Measurements from ENCODE around the gene CHST3.
A peak's percentile ranks its signal among the peaks of the same experiment; 100 is the strongest.
"Not testable (repeated sequence)": the region's sequence is repeated elsewhere in the genome, so short reads cannot be mapped to it uniquely, and the experiment has no call there.

The CHST3 gene

DNA sequence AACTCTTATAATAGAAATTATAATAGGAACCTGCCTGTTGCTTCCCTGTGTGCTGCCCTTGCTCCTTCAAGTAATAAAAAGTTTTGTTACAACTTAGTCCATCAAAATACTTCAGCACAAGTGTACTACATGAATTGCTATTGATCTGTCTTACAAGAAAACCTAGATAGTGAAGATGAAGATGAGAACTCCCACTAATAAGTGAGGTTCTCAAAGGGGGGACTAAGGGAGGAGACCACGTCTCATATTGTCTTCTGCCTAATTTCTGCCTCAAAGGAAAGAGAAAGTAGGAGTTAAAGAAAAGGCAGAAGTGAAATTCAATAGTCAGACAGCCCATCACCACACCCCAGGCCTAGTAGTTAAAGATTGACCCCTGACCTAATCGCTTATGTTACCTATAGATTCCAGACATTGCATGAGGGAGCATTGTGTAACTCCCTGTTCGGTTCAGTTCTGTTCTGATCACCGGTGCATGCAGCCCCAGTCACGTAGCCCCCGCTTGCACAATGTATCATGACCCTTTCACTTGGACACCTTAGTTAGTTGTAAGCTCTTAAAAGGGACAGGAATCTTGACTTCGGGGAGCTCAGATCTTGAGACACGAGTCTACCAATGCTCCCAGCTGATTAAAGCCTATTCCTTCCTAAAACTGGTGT, 18.2 kb upstream of the CHST3 start:
- DNase-seq (ENCODE audit: low read depth, low spot score), result no peak
- H3K4me3 ChIP-seq (ENCODE audit: low read length), result no peak overlapping the region

DNA sequence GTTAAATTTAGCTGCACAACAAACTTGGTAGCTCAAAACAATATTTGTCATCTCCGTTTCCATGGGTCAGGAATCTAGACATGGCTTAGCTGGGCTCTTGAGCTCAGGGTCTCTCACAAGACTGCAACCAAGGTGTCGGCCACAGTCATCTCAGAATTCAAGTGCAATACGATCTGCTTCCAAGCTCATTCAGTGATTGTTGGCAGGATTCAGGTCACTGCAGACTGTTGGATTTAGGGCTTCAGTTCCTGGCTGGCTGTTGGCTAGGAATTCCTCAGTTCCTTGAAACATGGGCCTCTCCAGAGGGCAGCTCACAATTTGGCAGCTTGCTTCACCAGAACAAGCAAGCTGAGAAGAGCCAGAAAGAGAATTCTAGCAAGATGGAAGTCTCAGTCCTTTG, 17.5 kb upstream of the CHST3 start:
- no peak overlapping the region for H3K4me3 ChIP-seq (ENCODE audit: low read length)
- no peak for DNase-seq (ENCODE audit: low read depth, low spot score)

DNA sequence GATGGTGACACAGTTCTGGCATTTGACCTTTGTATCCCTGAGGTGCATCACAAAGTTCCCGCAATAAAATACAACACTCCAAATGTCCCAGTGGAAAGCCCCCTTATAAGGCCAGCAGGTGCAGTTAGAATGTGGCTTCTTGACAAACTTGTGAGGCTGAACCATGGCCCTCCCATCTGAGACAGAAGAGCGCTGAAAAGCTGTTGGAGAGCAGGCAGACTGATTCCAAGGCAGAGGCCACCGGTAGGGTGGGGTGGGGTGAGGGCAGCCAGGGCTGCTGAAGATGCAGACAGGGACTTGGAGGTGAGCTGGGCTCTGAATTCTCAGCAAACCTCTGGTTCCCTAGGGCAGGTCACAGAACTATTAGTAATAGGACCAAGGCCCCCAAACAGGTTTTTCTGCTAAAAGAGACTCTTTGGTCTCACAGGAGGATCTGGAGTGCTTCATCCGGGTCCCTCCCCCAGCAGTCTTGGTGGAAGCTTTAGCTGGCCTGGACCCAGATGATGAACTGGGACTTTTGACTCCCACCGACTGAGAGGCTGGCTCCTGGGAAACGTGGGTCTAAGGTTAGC, 15.6 kb upstream of the CHST3 start:
- H3K4me3 ChIP-seq (ENCODE audit: low read length), result no peak overlapping the region
- DNase-seq (ENCODE audit: low read depth, low spot score), result no peak

DNA sequence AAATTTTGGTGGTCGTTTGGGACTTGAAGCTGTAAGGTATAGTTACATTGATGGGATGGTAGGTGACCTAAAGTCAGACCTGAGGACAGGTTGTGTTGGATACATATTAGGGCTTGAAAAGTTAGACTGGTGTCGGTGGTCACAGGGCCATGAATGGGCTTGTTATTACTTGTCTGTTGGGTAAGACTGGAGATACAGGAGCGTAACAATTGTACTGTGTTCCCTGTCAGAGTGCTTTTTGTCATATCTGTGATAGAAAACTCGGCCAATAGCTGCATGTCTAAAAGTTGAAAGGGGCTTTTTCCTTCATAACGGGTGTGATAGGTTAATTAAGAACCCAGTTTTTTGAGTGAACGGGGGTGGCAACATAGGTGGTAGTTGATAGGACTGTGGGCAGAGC, 13.5 kb upstream of the CHST3 start:
- H3K4me3 ChIP-seq (ENCODE audit: low read length), result no peak overlapping the region
- DNase-seq (ENCODE audit: low read depth, low spot score), result no peak

DNA sequence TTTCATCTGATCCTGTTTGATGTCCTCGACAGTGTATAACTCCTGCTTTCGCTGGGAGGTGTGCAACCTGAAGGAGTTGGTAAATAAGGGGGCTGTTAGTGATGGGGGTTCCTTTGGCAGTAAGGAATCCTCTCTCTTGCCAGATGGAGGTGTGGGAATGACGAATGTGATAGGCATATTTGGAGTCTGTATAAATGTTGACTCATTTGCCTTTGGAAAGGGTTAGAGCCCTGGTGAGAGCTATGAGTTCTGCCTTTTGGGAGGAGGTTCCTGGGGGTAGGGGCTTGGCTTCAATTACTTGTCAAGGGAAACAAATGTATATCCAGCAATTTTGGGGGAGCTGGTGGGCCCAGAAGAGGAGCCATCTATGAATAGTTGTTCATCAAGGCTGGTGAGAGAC, 11.4 kb upstream of the CHST3 start:
- no peak for DNase-seq (ENCODE audit: low read depth, low spot score)
- no peak overlapping the region for H3K4me3 ChIP-seq (ENCODE audit: low read length)

DNA sequence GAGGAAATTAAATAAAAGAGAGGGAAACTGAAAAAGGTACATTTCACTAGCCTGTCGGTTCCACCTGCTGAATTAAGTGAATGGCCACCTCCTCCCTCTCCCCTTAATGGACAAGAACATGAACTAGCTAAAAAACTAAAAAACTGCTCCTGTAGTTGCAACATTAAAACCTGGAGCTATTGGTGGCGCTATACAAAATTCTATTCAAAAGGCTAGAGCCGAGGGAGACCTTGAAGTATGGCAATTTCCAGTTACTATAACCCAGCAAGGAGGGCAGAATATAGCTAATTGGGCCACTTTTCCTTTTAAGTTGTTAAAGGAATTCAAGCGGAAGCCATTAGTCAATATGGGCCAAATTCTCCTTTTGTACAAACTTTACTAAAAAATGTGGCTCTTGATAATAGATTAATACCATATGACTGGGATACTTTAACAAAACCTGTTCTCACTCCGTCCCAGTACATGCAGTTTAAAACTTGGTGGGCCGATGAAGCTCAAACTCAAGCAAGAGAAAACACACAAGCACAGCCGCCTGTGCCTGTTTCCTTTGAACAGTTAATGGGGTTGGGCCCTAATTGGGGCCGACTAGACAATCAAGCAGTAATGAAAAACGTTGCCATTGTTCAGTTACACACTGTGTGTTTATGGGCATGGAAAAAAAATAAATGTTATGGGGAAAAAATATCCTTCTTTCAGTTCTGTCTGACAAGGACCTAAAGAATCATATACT, 6.5 kb upstream of the CHST3 start:
- no peak overlapping the region for H3K4me3 ChIP-seq (ENCODE audit: low read length)
- DNase-seq (ENCODE audit: low read depth, low spot score), result no peak

DNA sequence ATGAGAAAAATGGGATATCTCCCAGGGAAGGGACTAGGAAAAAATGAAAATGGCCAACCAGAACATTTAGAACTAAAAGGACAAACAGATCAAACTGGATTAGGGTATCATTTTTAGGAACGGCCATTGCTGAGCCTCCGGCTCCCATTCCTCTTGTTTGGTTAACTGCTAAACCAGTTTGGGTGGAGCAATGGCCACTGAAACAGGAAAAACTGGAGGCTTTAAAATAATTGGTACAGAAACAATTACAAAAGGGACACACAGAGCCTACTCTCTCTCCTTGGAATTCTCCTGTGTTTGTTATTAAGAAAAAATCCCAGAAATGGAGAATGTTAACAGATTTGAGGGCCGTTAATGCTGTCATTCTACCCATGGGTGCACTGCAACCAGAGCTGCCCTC, 4.7 kb upstream of the CHST3 start:
- H3K4me3 ChIP-seq (ENCODE audit: low read length), result no peak overlapping the region
- DNase-seq (ENCODE audit: low read depth, low spot score), result no peak

DNA sequence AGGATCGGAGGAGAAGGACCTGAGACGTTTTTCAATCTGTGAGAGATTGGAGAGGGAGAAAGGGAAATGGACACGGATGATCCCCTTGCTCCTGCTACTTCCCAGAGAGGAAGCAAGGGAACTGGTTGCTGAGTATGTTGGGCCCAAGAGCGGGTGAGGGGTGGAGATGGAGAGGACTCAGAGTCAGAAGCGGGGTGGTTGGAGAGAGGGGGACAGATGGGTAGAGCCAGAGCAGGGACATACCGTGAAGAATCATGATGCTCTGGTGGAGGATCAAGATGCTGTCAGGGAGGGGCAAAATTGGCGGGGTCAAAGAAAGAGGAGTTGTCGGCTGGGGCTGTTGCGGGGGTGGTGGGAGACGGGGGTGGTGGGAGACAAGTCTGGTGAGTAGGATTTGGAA, 2.4 kb upstream of the CHST3 start:
- no peak overlapping the region for H3K4me3 ChIP-seq (ENCODE audit: low read length)
- no peak for DNase-seq (ENCODE audit: low read depth, low spot score)

DNA sequence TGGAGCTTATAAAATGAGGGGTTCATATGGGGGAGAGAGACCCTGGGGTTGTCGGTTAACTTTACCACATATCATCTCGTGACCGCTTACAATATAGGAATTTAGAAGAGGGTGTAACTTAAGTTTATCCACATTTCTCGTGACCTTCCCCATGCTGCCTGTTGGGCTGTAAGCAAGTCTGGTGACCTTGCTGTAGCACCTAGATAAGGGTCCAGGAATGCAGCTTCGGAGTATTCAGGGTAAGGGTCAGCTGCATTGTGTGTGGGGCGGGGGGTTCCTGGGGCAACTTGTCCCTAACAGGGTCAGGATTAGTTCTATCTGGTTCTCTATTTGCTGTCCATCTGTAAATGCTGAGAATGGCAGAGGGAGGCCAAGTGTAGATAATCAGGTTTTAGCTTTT, 1.3 kb upstream of the CHST3 start:
- no peak overlapping the region for H3K4me3 ChIP-seq (ENCODE audit: low read length)
- no peak for DNase-seq (ENCODE audit: low read depth, low spot score)

DNA sequence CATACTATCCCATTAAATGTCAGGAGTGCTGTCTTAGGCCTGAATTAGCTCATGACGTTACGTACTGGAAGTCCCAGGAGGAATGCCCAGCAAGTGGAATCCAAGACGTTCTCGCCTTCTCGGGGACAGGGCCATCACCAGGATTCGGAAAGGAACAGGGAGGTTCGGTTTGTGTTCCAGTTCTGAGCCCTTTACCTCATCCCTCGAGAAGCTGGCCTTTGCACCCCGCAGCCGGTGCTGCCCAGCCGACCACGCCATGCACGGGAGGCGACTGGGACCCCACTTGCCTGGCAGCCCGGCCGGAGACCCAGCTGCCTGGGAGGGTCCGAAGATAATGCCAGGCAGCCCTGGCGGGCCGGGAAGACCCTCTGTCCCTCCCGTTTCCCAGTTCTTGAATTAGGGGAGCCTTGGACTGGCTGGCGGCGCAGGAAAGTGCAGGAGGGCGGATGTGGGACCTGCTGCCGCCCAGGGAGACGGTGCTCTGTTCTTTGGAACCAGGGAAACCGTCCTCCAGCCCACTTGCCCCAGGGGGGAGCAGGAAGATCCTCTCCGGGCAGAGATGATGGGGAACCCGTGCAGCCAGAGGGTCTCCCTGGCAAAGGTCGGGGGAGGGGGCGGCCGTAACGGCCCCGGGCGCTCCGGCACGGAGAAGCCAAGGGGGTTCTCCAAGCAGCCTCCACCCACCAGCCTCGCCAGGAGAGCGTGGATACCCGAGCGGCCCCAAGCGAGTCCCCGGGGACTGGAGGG, 671 bp upstream of the CHST3 start:
- no peak for DNase-seq (ENCODE audit: low read depth, low spot score)
- no peak overlapping the region for H3K4me3 ChIP-seq (ENCODE audit: low read length)

DNA sequence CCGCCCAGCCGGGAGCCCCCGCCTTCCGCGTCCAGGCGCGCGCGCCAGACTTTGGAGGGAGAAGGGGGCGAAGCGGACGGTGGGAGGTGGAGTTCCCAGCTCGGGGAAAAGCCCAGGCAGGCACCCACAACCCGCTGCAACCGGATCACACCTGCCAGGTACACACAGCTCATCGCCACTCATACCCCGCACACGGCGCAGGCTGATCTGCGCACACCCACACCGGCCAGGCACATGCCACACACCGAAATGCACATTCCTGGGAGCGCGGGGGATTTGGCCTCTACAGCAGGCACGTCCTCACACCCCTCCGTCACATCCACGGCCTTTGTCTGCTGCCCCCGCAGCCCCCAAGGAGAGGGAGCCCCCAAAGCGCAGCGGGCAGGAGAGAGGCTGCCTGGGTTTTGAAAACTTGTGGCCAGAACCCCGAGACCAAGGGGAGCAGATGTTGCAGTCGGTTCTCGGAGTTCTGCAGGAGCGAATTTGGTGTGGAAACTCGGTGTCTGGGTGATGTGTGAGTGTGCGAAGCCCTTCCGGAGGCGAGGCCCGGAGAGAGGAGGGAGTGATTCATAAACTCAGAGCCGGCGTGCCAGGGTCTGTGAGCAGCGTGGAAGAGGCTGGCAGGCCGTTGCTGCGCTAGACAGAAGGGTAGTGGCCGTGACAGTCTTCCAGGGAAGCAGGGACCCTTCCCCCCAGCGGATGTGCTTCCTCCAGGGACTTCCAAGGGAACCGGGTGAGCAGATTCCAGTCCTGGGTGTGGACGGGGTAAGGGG, 734 bp downstream of the CHST3 start:
- H3K4me3 ChIP-seq (ENCODE audit: low read length), result no peak overlapping the region
- no peak for DNase-seq (ENCODE audit: low read depth, low spot score)

DNA sequence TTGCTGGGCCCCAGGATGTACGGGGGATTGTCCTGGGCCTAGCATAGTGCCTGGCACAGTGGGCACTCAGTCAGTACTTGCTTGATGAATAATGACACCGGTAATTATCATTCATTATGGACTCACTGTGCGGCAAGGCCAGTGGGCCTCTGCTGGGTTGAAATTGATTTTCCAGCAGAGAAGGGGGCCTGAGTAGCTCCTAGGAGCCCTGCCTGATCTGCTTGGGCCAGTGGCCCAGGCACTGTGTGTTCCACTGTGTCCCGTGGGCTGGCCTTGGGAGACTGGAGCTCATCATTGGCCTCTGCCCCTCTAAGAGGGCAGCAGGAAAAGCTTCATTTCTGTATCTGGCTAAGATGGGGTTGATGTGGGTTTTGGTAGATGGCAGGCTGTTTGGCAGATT, 1.4 kb downstream of the CHST3 start:
- no peak overlapping the region for H3K4me3 ChIP-seq (ENCODE audit: low read length)
- DNase-seq (ENCODE audit: low read depth, low spot score), result no peak

DNA sequence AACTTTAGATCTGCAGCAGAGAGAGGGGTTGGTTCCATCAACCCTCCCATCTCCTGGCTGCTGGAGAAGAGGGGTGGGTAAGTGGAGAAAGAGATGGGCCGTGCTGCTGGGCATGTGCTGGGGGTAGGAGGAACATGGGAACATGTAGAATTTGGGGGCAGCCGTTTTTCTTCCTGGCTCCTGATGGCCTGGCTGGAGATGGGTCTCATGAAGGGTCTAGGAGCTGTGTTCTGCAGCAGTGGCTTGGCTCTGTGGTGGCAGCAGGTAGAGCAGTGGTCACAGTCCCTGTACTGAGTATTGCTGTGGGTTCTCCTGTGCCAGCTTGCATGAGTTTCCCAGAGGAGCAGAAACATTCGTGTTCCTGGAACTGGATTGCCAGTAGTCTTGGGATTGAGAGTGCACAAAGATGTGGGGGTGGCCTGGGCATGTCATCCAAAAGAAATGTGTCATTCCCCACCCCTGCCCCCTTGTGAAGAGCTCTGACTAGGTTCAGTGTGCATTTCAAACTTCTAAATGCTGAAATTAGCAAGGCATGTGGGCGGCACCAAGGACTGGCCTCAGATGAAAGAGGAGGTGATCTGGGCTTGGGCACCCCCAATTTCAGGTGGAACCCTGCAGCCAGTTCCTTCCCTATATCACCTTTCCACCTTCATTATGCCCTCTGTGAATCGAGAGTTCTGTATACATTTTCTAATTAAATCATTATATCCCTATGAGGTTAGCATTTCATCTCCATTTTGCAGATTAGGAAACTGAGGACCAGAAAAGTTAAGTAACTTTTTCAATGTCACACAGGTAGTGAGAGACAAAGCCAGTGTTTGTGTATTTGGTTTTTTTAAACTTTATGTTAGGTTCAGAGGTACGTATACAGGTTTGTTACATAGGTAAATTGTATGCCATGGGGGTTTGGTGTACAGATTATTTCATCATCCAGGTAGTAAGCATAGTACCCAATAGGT, 2.1 kb downstream of the CHST3 start:
- DNase-seq (ENCODE audit: low read depth, low spot score), result no peak
- no peak overlapping the region for H3K4me3 ChIP-seq (ENCODE audit: low read length)

DNA sequence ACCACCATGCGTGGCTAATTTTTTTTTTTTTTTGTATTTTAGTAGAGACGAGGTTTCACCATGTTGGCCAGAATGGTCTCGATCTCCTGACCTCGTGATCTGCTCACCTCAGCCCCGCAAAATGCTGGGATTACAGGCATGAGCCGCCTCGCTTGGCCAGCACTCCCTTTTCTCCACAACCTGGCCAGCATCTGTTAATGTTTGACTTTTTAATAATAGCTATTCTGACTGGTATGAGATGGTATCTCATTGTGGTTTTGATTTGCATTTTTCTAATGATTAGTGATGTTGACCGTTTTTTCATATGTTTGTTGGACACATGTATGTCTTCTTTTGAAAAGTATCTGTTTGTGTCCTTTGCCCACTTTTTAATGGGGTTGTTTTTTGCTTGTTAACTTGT, 3.8 kb downstream of the CHST3 start:
- not testable (repeated sequence) for H3K4me3 ChIP-seq (ENCODE audit: low read length); DNase-seq (ENCODE audit: low read depth, low spot score)

DNA sequence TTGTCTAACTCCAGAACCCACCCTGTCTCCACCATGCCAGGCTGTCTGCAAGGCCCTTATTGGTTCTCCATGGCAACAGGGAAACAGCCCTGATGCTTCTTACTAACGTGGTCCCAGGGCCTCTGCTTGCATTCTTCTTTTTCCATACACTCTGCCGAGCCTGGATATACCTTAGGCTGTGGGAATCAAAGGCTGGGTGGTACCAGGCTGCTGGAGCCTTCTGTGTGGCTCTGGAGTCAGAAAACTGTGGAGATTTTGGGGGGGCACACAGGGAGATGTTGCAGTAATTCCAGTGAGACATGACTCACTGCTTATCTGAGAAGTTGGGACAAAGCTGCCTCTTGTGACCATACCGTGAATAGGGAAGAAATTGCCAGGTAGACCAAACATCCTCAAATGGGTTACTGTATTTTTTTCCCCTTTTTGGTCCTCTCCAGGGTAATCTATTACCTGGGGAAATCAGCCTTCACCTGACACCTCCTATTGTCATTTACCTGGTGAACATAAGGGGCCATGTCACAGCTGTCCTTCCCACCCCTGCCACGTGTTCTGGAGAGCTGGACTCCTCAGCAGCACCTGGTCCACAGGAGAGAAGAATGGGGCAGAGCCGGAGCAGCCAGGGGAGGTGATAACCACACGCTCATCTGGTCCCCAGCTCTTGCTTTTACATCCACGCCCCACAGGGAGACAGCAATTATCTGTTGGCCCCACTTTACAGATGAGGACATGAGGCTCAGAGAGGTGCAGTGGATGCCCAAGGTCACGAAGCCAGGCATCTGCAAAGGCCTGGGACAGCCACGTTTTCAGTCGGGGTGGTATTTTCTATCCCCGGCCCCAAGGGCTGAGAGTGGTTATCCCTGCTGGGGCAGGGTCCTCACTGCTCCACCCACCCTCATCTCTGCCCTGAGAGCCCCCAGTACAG, 4.6 kb downstream of the CHST3 start:
- no peak overlapping the region for H3K4me3 ChIP-seq (ENCODE audit: low read length)

DNA sequence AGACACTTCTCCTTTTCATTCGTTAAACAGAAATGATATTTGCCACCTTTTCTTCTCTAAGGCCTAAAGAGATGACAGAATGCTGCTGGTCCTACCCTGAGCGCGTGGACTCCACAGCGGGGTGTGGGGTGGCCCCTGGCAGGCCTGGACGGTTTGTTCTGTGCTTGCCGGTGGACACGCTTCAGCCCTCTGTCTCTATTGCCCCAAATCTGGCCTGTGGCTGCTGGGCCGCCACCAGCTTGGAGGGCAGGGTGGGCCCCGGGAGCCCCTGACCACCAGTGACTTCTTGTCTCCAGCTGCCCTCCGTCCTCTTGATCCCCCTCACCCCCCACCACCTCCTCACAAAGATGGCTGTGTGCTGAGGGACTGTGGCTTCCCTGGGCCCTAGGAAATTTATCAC, 5.7 kb downstream of the CHST3 start:
- DNase-seq (ENCODE audit: low read depth, low spot score), result no peak

More for the DNA sequence above, 4.6 kb downstream of the CHST3 start:
- no peak for DNase-seq (ENCODE audit: low read depth, low spot score)

DNA sequence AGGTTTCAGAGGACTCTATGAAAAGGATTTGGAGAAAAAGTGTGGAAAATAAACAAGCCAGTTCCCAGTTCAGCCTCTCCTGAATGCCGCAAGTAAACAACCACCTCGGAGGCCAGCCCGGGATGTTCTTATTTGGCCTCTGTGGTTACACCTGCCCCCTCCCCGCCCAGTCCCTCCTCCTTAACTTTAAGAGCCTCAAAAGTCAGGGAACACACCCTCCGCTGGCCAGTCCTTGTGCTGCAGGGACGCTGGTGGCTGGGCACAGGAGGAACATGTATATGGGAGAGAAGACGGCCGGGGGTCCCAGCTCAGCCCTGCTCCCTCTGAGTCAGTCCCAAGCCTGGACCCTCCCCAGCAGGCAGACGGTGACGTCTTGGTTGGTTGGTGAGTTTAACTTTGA, 6.1 kb downstream of the CHST3 start:
- DNase-seq (ENCODE audit: low read depth, low spot score), result peak; percentile 16
- H3K4me3 ChIP-seq (ENCODE audit: low read length), result no peak overlapping the region

More for the DNA sequence above, 5.7 kb downstream of the CHST3 start:
- no peak overlapping the region for H3K4me3 ChIP-seq (ENCODE audit: low read length)

Data from Jurkat, Clone E6-1 (cell line).